Measurements from ENCODE around the gene SLC36A3. TPM values are rescaled to one million over a fixed set of nuclear protein-coding genes. Genes with fewer than 3 reads are reported as not detected.

Gene SLC36A3
- total RNA-seq, 1 experiment from 2014 or later: not detected

GRCh38 chr5:151286246-151286645, 17.3 kb downstream of the SLC36A3 start:
- Mint-ChIP-seq H3K4me1 (peaks cover 8% of the 10 kb centered on the region), H3K36me3 (no peaks in the 10 kb centered on the region), H3K27ac (no peak overlapping the region), H3K9me3 (peaks cover 6% of the 10 kb centered on the region), H3K27me3 (ENCODE audit: low read depth) (peaks cover 8% of the 10 kb centered on the region), H3K4me3 (no peak overlapping the region)
- DNase-seq (ENCODE audit: low spot score) (no peak), ATAC-seq (no peak)
- TF ChIP-seq CDX4 (CRISPR knock-in tag; IDR thresholded peaks at IDR 0.05; ENCODE audit: borderline replicate concordance): no peak
- no peak for TF ChIP-seq AFF4 (CRISPR knock-in tag; IDR thresholded peaks at IDR 0.05; ENCODE audit: borderline replicate concordance)
- TF ChIP-seq, protein P1, sequence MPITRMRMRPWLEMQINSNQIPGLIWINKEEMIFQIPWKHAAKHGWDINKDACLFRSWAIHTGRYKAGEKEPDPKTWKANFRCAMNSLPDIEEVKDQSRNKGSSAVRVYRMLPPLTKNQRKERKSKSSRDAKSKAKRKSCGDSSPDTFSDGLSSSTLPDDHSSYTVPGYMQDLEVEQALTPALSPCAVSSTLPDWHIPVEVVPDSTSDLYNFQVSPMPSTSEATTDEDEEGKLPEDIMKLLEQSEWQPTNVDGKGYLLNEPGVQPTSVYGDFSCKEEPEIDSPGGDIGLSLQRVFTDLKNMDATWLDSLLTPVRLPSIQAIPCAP (CRISPR knock-in tag; IDR thresholded peaks at IDR 0.05): no peak
- TF ChIP-seq, protein P2, sequence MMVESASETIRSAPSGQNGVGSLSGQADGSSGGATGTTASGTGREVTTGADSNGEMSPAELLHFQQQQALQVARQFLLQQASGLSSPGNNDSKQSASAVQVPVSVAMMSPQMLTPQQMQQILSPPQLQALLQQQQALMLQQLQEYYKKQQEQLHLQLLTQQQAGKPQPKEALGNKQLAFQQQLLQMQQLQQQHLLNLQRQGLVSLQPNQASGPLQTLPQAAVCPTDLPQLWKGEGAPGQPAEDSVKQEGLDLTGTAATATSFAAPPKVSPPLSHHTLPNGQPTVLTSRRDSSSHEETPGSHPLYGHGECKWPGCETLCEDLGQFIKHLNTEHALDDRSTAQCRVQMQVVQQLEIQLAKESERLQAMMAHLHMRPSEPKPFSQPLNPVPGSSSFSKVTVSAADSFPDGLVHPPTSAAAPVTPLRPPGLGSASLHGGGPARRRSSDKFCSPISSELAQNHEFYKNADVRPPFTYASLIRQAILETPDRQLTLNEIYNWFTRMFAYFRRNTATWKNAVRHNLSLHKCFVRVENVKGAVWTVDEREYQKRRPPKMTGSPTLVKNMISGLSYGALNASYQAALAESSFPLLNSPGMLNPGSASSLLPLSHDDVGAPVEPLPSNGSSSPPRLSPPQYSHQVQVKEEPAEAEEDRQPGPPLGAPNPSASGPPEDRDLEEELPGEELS (CRISPR knock-in tag; IDR thresholded peaks at IDR 0.05): no peak
- no peak for TF ChIP-seq E2F1 (CRISPR knock-in tag; IDR thresholded peaks at IDR 0.05)
- no peak for TF ChIP-seq MAX (CRISPR knock-in tag; IDR thresholded peaks at IDR 0.05)
- TF ChIP-seq, protein P3, sequence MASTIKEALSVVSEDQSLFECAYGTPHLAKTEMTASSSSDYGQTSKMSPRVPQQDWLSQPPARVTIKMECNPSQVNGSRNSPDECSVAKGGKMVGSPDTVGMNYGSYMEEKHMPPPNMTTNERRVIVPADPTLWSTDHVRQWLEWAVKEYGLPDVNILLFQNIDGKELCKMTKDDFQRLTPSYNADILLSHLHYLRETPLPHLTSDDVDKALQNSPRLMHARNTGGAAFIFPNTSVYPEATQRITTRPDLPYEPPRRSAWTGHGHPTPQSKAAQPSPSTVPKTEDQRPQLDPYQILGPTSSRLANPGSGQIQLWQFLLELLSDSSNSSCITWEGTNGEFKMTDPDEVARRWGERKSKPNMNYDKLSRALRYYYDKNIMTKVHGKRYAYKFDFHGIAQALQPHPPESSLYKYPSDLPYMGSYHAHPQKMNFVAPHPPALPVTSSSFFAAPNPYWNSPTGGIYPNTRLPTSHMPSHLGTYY (CRISPR knock-in tag; IDR thresholded peaks at IDR 0.05): no peak
- TF ChIP-seq FOXP1 (CRISPR knock-in tag; IDR thresholded peaks at IDR 0.05; ENCODE audit: borderline replicate concordance): no peak
- no peak for TF ChIP-seq GTF2I (CRISPR knock-in tag; conservative IDR thresholded peaks at IDR 0.05)
- no peak for TF ChIP-seq SMAD4 (CRISPR knock-in tag; IDR thresholded peaks at IDR 0.05)
- TF ChIP-seq, protein P4, sequence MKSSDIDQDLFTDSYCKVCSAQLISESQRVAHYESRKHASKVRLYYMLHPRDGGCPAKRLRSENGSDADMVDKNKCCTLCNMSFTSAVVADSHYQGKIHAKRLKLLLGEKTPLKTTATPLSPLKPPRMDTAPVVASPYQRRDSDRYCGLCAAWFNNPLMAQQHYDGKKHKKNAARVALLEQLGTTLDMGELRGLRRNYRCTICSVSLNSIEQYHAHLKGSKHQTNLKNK (CRISPR knock-in tag; IDR thresholded peaks at IDR 0.05): no peak
- TF ChIP-seq TEAD1 (CRISPR knock-in tag; IDR thresholded peaks at IDR 0.05): no peak
- no peak for TF ChIP-seq CBFB (CRISPR knock-in tag; IDR thresholded peaks at IDR 0.05; ENCODE audit: low read depth)
- TF ChIP-seq ZNF396 (CRISPR knock-in tag; IDR thresholded peaks at IDR 0.05; ENCODE audit: borderline replicate concordance): no peak
- TF ChIP-seq ATF6 (CRISPR knock-in tag; IDR thresholded peaks at IDR 0.05): no peak
- TF ChIP-seq PRRX2 (CRISPR knock-in tag; IDR thresholded peaks at IDR 0.05): no peak
- TF ChIP-seq ESRRA (CRISPR knock-in tag; IDR thresholded peaks at IDR 0.05; ENCODE audit: borderline replicate concordance): no peak
- POLR2A ChIA-PET: no interaction called here
- CTCF ChIA-PET: interaction anchor here (2.3 to 2.5 kb wide), 2 partner anchors 12 to 30 kb away, joined by 8 to 9 read pairs; no protein-coding TSS in a partner anchor

Data from WTC11 (cell line).